ENCODE data around the gene HECTD4. TPM values are rescaled to one million over a fixed set of nuclear protein-coding genes. Genes with fewer than 3 reads are reported as not detected.

Gene HECTD4
- total and polyA plus RNA-seq, 2 experiments from 2014 or later, result 25.7 to 36.9 TPM

DNA sequence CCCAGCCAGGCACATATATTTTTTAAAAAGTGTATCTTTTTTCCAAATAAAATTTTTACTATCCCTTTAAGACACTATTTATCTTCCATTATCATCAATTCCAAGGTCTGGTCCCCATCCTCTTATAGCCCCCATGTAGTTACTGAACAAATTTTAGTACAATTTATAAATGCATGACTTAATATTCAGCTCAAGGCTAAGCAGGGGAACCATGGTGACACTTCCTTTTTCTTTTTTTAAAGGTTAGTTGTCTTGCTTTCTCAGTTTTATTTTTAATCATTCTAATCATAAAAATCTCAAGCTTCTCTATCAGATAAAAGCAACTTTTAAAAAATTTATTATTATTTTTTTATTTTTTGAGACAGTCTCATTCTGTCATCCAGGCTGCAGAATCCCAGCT is 164.6 kb downstream of the HECTD4 start:
- H3K4me3 Mint-ChIP-seq, result no peak overlapping the region
- Histone ChIP-seq H3K27ac (ENCODE audit: low read depth) (no peak overlapping the region), H3K36me3 (ENCODE audit: insufficient read depth) (no peaks in the 10 kb centered on the region), H3F3A (replicated peaks; ENCODE audit: low read depth) (no peaks in the 10 kb centered on the region), H4K20me1 (replicated peaks; ENCODE audit: insufficient read depth) (no peaks in the 10 kb centered on the region), H3K79me2 (replicated peaks; ENCODE audit: insufficient read depth) (no peaks in the 10 kb centered on the region), H3K9me2 (ENCODE audit: insufficient read depth) (no peaks in the 10 kb centered on the region), H3K27me3 (ENCODE audit: insufficient read depth) (no peaks in the 10 kb centered on the region), H3K4me3 (no peak overlapping the region), H3K4me1 (ENCODE audit: insufficient read depth) (no peaks in the 10 kb centered on the region), H2AFZ (no peak overlapping the region), H3K4me2 (no peak overlapping the region)
- TF ChIP-seq POLR2AphosphoS5 (IDR thresholded peaks at IDR 0.05; ENCODE audit: low read depth), result no peak
- no peak for TF ChIP-seq ETS1 (IDR thresholded peaks at IDR 0.05)
- TF ChIP-seq JUNB (IDR thresholded peaks at IDR 0.05; ENCODE audit: unreplicated experiment), result no peak
- TF ChIP-seq ZNF331 (CRISPR knock-in tag; IDR thresholded peaks at IDR 0.05; ENCODE audit: low read depth), result no peak
- TF ChIP-seq ZNF114 (CRISPR knock-in tag; IDR thresholded peaks at IDR 0.05), result no peak
- TF ChIP-seq, protein P1, sequence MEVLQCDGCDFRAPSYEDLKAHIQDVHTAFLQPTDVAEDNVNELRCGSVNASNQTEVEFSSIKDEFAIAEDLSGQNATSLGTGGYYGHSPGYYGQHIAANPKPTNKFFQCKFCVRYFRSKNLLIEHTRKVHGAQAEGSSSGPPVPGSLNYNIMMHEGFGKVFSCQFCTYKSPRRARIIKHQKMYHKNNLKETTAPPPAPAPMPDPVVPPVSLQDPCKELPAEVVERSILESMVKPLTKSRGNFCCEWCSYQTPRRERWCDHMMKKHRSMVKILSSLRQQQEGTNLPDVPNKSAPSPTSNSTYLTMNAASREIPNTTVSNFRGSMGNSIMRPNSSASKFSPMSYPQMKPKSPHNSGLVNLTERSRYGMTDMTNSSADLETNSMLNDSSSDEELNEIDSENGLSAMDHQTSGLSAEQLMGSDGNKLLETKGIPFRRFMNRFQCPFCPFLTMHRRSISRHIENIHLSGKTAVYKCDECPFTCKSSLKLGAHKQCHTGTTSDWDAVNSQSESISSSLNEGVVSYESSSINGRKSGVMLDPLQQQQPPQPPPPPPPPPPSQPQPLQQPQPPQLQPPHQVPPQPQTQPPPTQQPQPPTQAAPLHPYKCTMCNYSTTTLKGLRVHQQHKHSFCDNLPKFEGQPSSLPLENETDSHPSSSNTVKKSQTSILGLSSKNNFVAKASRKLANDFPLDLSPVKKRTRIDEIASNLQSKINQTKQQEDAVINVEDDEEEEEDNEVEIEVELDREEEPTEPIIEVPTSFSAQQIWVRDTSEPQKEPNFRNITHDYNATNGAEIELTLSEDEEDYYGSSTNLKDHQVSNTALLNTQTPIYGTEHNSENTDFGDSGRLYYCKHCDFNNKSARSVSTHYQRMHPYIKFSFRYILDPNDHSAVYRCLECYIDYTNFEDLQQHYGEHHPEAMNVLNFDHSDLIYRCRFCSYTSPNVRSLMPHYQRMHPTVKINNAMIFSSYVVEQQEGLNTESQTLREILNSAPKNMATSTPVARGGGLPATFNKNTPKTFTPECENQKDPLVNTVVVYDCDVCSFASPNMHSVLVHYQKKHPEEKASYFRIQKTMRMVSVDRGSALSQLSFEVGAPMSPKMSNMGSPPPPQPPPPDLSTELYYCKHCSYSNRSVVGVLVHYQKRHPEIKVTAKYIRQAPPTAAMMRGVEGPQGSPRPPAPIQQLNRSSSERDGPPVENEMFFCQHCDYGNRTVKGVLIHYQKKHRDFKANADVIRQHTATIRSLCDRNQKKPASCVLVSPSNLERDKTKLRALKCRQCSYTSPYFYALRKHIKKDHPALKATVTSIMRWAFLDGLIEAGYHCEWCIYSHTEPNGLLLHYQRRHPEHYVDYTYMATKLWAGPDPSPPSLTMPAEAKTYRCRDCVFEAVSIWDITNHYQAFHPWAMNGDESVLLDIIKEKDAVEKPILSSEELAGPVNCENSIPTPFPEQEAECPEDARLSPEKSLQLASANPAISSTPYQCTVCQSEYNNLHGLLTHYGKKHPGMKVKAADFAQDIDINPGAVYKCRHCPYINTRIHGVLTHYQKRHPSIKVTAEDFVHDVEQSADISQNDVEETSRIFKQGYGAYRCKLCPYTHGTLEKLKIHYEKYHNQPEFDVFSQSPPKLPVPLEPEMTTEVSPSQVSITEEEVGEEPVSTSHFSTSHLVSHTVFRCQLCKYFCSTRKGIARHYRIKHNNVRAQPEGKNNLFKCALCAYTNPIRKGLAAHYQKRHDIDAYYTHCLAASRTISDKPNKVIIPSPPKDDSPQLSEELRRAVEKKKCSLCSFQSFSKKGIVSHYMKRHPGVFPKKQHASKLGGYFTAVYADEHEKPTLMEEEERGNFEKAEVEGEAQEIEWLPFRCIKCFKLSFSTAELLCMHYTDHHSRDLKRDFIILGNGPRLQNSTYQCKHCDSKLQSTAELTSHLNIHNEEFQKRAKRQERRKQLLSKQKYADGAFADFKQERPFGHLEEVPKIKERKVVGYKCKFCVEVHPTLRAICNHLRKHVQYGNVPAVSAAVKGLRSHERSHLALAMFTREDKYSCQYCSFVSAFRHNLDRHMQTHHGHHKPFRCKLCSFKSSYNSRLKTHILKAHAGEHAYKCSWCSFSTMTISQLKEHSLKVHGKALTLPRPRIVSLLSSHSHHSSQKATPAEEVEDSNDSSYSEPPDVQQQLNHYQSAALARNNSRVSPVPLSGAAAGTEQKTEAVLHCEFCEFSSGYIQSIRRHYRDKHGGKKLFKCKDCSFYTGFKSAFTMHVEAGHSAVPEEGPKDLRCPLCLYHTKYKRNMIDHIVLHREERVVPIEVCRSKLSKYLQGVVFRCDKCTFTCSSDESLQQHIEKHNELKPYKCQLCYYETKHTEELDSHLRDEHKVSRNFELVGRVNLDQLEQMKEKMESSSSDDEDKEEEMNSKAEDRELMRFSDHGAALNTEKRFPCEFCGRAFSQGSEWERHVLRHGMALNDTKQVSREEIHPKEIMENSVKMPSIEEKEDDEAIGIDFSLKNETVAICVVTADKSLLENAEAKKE (CRISPR knock-in tag; IDR thresholded peaks at IDR 0.05), result no peak
- TF ChIP-seq EZH2phosphoT487 (IDR thresholded peaks at IDR 0.05; ENCODE audit: unreplicated experiment), result no peak
- TF ChIP-seq EZH2 (IDR thresholded peaks at IDR 0.05; ENCODE audit: low read depth, unreplicated experiment), result no peak
- no peak for TF ChIP-seq NANOG (IDR thresholded peaks at IDR 0.05; ENCODE audit: borderline replicate concordance)
- no peak for TF ChIP-seq CREB1 (CRISPR knock-in tag; IDR thresholded peaks at IDR 0.05; ENCODE audit: low read depth)
- TF ChIP-seq, protein P2, sequence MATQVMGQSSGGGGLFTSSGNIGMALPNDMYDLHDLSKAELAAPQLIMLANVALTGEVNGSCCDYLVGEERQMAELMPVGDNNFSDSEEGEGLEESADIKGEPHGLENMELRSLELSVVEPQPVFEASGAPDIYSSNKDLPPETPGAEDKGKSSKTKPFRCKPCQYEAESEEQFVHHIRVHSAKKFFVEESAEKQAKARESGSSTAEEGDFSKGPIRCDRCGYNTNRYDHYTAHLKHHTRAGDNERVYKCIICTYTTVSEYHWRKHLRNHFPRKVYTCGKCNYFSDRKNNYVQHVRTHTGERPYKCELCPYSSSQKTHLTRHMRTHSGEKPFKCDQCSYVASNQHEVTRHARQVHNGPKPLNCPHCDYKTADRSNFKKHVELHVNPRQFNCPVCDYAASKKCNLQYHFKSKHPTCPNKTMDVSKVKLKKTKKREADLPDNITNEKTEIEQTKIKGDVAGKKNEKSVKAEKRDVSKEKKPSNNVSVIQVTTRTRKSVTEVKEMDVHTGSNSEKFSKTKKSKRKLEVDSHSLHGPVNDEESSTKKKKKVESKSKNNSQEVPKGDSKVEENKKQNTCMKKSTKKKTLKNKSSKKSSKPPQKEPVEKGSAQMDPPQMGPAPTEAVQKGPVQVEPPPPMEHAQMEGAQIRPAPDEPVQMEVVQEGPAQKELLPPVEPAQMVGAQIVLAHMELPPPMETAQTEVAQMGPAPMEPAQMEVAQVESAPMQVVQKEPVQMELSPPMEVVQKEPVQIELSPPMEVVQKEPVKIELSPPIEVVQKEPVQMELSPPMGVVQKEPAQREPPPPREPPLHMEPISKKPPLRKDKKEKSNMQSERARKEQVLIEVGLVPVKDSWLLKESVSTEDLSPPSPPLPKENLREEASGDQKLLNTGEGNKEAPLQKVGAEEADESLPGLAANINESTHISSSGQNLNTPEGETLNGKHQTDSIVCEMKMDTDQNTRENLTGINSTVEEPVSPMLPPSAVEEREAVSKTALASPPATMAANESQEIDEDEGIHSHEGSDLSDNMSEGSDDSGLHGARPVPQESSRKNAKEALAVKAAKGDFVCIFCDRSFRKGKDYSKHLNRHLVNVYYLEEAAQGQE (IDR thresholded peaks at IDR 0.05; ENCODE audit: unreplicated experiment), result no peak
- TF ChIP-seq, protein P3, sequence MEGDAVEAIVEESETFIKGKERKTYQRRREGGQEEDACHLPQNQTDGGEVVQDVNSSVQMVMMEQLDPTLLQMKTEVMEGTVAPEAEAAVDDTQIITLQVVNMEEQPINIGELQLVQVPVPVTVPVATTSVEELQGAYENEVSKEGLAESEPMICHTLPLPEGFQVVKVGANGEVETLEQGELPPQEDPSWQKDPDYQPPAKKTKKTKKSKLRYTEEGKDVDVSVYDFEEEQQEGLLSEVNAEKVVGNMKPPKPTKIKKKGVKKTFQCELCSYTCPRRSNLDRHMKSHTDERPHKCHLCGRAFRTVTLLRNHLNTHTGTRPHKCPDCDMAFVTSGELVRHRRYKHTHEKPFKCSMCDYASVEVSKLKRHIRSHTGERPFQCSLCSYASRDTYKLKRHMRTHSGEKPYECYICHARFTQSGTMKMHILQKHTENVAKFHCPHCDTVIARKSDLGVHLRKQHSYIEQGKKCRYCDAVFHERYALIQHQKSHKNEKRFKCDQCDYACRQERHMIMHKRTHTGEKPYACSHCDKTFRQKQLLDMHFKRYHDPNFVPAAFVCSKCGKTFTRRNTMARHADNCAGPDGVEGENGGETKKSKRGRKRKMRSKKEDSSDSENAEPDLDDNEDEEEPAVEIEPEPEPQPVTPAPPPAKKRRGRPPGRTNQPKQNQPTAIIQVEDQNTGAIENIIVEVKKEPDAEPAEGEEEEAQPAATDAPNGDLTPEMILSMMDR (conservative IDR thresholded peaks at IDR 0.05; ENCODE audit: low read depth in 2 of 2), result no peak
- no peak for TF ChIP-seq STAT1 (IDR thresholded peaks at IDR 0.05; ENCODE audit: unreplicated experiment)
- no peak overlapping the region for H3K27ac Mint-ChIP-seq
- ATAC-seq (no peak), DNase-seq (ENCODE audit: low spot score) (no peak)
- peaks cover 7% of the 10 kb centered on the region for H3K27me3 Mint-ChIP-seq (ENCODE audit: insufficient read depth, low read depth, poor library complexity)
- H3K9me3 Mint-ChIP-seq, result no peaks in the 10 kb centered on the region; the same call in 2 of the 3 replicates
- H3K4me1 Mint-ChIP-seq, result no peaks in the 10 kb centered on the region
- no peaks in the 10 kb centered on the region for H3K36me3 Mint-ChIP-seq (ENCODE audit: low read depth)

All from GM23338 (cell line).